ENCODE measurements around the gene EML4.
A peak's percentile ranks its signal among the peaks of the same experiment; 100 is the strongest.
"Not testable (repeated sequence)": the region's sequence is repeated elsewhere in the genome, so short reads cannot be mapped to it uniquely, and the experiment has no call there.

Gene EML4

DNA sequence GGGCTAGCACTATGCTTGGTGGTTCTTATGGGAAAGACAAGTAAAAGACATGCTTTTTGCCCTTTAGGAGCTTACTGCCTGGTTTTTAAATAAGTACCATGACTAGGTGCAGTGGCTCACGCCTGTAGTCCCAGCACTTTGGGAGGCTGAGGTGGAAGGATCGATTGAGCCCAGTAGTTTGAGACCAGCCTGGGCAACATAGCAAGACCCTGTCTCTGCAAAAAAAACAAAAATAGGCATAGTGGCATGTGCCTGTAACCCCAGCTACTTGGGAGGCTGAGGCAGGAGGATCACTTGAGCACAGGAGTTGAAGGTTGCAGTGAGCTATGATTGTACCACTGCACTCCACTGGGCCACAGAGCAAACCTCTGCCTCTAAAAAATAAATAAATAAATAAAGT is 4.3 kb downstream of the EML4 start:
- DNase-seq: not testable (repeated sequence)

DNA sequence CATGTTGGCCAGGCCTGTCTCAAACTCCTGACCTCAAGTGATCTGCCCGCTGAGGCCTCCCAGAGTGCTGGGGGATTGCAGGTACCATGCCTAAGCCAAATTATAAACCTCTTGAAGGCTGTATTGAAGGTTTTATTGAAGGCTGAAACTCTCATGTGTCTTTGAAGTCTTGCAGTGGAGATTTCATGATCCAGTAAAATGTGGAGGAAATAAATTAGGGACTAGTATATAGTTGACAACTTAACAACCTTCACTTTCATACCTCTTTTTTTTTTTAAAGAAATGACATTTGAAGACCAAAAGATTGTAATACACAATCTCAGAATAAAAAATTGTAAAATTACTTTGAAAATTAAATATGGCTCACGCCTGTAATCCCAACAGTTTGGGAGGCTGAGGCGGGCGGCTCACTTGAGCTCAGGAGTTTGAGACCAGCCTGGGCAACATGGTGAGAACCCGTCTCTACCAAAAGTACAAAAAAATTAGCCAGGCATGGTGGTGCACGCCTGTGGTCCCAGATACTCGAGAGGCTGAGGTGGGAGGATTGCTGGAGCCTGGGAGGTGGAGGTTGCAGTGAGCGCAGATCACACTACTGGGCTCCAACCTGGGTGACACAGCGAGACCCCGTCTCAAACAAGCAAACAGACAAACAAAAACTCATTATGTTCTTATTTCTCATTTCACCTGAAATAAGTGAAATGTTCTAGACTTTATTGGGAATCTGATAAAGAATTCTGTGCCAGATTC is 8.0 kb downstream of the EML4 start:
- DNase-seq: no peak

DNA sequence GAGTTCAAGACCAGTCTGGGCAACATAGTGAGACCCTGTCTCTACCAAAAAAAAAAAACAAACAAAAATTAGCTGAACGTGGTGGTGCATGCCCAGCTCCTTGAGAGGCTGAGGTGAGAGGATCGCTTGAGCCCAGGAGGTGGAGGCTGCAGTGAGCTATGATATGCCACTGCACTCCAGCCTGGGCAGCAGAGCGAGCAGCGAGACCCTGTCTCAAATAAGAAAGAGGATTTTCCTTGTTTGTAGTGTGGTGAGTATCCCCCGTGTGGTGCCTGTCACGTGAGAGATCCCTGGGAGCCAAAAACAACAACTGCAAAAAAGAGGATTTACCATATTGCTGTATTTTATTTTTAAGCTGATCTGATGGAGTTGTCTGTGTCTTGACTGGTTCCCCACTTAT is 9.2 kb downstream of the EML4 start:
- DNase-seq: no peak

DNA sequence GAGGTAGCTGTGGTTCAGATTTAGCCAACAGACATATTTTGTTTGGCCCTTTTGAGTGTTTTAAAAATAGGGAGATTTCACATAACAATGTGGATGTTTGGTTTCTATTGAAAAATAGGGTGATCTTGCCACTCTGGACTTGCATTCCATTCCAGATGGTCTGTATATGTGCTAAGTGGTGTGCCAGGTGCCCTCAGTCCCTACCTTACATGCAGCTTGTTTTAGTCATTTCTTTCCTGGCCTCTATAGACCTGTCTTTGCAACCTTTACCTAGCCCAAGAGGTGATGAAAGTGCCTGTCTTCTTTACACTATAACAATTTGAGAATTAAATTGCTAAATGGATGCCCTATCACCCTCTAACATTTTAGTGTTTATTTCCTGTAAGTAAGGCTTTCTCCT is 11.1 kb downstream of the EML4 start:
- no peak for DNase-seq

DNA sequence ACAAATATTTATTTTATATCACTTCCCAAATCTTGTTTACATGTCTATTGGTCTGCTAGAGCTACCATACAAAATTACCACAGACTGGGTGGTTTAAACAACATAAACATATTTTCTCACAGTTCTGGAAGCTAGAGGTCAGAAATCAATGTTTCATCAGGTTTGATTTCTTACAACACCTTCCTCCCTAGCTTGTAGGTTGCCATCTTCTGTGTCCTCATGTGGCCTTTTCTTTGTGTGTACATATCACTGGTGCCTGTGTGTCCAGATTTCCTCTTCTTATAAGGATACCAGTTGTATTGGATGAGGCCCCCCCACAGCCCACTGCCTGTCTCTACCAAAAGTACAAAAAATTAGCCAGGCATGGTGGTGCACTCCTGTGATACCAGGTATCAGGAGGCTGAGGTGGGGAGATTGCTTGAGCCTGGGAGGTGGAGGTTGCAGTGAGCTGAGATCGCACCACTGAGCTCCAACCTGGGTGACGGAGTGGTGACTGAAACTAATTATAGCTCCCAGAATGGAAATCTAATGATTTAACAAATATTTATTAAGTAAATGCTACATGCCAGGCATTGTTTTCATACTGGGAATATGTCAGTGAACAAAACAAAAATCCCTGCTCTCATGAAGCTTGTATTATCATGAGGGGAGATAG is 13.6 kb downstream of the EML4 start:
- DNase-seq: no peak

DNA sequence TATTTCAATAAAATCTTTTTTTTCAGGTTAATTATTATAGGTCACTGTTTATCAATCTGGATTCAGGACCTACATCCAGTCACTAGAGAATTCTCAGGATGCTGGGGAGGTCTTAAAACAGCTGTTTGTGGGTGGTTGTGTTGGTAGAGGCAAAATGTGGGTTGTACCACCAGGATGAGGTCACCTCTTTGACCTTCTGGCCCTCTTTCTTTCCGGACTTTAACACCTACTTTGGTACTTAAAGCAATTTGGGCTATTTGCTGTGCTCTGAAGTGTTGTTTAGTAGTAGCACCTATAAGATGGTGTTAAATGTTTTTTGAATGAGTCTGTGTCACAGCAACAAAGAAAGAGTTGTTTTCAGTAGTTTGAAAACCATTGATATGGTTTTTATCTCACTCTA is 14.6 kb downstream of the EML4 start:
- no peak for DNase-seq

DNA sequence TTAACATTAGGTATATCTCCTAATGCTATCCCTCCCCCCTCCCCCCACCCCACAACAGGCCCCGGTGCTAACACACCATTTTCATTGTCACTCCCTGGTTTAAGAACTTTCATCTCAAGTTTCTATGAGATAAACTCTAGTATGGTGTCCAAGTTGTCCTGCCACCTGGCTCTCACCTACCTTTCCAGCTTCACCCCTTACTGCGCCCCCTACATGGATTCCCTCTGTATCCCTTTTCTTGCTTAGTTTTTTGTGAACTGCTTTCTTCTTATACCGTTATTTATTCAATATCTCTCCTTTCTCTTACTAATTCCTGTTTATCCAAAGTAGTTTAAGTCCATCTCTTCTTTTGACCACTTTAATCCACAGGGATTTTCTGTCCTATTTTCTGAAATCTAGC is 15.2 kb downstream of the EML4 start:
- no peak for DNase-seq

DNA sequence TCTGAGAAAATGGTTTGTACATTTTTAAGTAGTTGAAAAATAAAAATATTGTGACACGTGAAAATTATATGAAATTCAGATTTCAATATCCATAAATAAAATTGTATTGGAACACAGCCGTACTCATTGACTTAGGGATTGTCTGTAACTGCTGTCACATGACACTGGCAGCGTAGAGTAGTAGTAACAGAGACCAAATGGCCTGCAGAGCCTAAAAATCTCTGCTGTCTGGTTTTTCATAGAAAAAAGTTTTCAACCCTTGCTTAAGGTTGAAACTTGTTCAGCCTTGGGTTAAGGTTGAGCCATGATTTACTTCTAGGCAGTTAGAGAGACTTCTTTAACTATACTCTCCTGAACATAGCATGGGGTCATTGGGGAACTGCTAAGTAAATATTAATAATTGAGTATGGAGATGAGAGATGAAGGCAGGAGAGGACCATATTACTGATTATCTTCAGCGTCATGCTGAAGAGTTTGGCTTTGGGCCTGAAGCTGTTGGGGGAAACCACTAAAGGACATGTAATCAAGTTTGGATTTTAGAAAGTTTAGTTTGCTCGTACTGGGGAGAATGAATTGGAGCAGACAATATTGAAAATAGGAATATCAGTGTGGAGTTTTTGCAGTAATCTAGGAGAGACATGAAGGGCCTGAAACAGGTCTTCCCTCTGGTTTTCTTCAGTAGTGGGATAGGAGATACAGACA is 16.2 kb downstream of the EML4 start:
- DNase-seq: no peak

DNA sequence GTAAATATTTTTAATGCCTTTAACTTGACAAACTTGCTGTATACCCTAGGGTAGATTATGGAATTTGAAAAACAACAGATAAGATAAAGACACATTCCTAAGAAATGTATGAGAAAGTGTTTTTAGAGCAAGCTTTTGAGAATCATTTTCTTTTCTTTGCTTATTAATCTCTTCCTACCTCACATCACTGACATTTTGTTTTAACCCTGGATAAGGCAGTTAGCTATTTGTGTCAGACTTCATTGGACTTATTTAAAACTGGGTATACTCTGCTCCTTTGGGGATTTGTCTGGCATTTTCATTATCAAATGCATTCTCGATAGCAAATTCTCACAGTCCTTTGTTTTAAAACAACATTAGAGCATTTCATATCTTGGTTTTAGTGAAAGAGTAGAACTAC is 17.2 kb downstream of the EML4 start:
- no peak for DNase-seq

DNA sequence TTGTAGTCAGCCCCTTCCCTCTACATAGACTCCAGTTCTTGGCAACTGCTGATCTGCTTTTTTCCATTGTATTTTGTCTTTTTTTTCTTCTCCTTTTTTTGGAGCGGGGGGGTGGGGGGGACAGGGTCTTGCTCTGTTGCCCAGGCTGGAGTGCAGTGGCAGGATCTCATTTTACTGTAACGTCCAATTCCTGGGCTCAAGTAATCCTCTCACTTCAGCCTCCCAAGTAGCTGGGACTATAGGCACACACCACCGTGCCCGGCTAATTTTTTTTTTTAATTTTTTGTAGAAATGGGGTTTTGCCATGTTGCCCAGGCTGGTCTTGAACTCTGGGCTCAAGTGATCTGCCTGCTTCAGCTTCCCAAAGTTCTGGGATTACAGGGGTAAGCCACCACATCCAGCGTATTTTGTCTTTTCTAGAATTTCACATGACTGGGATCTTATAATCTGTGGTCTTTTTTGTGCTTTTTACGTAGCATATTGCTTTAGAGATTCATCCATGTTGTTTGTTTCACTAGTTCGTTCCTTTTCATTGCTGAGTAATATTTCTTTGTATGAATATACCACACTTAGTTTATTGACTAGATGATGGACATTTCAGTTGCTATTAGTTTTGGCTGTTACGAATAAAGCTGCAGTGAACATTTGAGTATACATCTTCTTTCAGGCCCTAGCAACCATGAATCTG is 17.9 kb downstream of the EML4 start:
- no peak for DNase-seq

DNA sequence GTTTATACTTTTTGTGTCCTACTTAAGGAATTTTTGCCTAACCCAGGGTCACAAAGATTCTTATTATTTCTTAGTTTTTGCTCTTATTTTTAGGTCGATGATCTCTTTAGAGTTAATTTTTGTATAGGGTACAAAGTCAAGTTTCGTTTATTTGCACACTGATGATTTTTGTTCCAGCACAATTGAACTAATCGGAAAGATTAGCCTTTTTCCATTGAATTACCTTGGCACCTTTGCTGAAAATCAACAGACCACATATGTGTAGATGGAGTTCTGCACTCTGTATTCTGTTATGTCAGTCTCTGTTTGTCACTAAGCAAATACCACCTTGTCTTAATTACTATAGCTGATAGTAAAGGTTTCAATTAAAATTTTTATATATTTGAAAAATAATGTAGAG is 18.7 kb downstream of the EML4 start:
- DNase-seq: no peak

DNA sequence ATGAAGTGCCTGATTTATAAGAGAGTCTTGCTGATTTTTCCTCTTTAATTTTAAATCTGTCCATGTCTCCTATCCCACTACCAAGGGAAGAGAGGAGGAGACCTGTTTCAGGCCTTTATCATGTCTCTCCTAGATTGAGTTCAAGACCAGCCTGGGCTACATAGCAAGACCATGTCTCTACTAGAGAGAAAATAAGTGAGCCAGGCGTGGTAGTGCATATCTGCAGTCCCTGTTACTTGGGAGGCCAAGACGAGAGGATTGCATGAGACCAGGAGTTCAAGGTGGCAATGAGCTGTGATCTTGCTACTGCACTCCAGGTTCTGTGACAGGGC is 20.0 kb downstream of the EML4 start:
- no peak for DNase-seq

DNA sequence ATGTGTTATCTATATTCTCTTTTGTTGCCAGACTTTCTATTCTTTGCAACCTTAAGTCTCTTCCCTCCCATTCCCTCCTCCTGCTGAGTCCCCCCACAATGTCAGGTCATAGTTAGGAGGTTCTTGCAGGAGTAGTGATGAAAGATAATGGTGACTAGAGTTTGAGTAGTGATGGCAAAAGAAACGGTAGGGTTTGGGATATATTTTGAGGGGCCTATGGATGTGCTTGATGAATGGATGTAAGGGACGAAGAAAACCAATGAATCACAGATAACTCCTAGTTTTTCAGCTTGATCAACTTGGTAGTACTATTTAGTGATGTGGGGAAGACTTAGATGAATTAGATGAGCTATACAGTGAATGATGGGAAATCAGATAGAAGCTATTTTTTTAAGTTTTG is 21.0 kb downstream of the EML4 start:
- DNase-seq: no peak

DNA sequence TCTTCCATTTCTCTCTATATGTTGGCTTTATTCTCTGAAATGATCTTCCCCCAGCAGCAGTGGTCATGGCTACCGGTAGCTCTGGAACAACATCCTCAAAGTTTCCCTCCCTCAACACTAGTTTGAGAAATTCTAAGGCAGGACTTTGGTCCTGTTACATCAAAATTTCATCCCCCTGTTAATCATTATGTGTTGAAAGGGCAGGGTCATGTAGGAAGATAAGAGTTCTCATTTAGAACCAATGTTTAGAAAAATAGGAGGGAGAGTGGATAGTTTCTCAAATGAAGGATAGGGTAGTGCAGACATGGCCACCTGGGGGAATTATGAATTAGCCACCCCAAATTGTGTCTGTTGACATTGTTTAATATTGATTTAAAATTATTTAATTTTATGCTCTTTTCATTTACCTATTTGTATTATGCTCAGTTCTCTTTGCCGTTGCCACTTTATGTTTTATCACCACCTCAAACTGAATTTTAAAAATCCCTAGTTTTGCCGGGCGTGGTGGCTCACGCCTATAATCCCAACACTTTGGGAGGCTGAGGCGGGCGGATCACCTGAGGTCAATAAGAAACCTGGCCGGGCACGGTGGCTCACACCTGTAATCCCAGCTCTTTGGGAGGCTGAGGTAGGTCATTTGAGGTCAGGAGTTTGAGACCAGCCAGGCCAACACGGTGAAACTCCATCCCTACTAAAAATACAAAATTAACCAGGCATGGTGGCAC is 22.3 kb downstream of the EML4 start:
- DNase-seq: no peak

DNA sequence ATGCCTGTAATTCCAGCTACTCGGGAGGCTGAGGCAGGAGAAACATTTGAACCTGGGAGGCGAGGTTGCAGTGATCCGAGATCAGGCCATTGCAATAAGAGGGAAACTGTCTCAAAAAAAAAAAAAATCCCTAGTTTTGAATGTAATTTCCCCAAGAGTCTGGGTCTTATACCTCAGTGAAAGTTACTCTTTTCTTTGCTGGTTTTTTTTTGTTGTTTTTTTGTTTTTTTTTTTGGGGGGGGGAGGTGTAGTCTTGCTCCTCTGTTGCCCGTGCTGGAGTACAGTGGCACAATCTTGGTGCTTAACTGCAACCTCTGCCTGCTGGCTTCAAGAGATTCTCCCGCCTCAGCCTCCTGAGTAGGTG is 22.8 kb downstream of the EML4 start:
- no peak for DNase-seq

DNA sequence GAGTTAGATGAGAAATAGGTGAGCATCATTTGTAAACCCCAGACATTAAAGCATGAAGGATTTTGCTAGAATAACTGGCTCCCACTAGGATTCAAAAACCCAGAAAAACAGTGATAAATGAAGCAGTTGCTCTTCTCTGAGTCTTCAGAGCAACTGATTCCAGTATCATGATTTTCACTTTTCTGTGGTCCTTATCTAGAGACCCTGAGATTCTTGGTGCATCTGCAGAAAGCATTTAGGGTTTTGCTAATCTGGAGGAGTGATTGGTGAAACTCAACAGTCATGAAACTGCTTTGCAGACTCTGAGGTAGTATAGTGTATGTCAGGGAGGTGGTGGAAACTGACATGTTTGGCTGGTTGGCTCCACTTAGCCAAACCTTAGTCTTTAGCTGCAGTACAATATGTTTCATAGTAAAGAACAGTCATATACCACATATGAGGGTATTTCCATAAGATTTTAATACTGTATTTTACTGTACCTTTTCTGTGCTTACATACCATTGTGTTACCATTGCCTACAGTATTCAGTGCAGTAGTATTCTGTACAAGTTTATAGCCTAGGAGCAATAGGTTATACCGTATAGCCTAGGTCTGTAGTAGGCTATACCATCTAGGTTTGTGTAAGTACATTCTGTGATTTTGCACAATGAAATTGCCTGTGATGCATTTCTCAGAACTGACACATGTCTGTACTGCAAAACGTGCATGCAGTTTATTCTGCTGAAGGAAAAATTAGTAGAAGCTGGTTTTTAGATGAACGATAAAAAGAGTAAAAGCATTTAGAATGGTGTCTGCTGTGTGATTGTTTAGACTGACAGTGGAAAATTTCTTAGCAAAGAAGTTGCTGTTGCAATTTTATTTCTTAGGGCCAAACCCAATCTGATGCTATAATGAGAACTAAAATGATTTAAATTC is 23.8 kb downstream of the EML4 start:
- DNase-seq: no peak

DNA sequence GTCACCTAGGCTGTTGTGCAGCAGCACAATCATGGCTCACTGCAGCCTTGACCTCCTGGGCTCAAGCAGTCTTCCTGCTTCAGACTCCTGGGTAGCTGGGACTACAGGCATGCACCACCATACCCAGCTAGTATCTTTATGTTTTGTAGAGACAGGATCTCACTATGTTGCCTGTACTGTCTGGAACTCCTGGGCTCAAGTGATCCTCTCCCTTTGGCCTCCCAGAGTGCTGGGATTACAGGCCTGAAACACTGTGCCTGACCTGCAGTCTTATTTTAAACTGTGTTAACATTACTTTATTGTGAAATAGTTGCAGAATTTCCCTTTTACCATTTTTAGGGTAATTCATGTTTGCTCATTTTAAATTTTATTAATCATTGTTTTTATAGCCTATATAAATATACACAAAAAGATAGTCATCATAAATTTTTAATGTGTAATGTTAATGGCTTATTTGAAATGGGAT is 24.6 kb downstream of the EML4 start:
- no peak for DNase-seq

DNA sequence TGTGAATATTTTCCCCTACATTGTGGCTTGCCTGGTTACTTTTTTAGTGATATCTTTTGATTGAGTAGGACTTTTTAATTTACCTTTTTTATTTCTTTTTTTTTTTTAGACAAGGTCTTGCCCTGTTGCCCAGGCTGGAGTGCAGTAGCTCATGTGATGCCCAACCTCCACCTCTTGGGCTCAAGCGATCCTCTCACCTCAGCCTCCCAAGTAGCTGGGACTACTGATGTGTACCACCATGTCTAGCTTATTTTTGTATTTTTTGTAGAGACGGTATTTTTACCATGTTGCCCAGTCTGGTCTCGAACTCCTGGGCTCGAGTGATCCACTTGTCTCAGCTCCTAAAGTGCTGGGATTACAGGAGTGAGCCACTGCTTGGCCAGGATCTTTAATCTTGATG is 25.3 kb downstream of the EML4 start:
- DNase-seq: no peak

DNA sequence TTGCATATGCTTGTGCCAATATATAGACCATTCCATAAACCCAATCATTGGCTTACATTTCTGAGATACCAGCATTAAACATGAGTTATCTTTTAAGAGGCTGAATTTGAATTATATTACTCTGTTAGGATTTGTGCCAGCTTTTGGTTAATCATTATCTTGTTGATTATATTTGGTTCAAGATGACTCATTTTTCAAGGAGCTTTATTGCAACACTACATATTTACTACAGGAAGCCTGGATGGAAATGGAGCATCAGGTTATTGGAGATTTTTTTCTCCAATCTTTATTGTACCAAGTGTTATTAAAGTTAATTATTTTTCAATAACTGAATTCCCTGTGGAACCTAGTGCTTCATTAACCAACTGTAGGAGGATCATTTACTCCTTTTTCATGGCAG is 26.4 kb downstream of the EML4 start:
- DNase-seq: no peak

DNA sequence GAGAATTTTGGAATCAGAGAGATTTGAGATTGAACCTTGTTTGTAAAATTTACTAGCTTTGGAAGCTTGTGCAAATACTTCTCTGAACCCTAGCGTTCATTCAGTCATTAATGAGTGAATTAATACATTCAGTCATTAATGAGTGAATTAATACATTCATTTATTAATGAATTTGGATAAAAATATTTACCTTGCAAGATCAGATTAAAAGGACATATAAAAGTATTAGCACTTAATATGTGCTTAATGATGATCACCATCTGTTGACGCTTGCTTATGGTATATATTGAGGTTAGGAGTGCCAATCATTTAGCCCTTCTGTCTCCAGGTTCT is 26.9 kb downstream of the EML4 start:
- DNase-seq: no peak

DNA sequence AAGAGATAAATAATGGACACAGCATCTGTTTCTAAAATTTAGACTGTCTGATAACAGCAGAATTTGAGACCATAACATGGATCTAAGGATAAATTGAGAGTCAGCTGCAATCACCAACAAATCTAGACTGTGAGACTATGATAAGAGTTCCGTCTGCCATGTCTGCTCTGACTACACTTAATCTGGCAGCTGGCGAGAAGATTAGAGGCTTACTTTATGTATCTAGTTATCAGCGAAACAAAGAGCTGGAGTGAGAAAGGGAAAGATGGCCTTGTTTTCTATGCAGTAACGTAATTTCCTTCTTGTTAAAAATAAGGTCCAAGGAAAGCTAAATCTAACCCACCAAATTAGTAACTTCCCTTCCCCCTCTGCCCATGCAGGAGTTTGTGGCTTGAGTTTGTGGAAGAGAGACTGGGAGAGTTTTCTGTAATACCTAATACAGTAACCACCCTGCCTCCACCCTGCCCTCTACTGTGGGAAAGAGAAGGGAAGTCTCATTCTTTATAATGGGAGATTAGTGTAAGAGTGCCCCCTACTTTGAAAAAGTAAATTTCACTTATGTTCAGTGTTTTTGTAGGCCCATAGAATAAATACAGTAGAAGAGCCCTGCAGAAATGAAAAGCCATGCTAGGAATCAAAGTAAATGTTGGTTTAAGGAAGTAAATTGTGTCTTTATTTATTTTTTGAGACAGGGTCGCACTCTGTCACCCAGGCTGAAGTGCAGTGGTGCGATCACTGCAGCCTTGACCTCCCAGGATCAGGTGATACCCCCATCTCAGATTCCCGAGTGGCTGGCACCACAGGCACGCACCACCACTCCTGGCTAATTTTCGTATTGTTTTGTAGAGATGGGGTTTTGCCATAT is 27.5 kb downstream of the EML4 start:
- DNase-seq: peak; percentile 66
